GM12874 (cell line): ENCODE results near the gene FBXW8.

Experiments used
- CTCF ChIP-seq: IDR thresholded peaks from 2 replicates; pipeline ENCODE4 v1.5.1; 2011; ENCODE audit warnings: low read depth, mild to moderate bottlenecking, control low read depth, low read length, moderate library complexity; ENCODE audit not compliant: insufficient read depth

FBXW8 gene

GRCh38 chr12:116928504-116928903, 17.8 kb downstream of the FBXW8 start:
- no peak for TF ChIP-seq CTCF

GRCh38 chr12:116929885-116930284, 19.1 kb downstream of the FBXW8 start:
- no peak for TF ChIP-seq CTCF

- TF ChIP-seq CTCF = no peak
Measured at GRCh38 chr12:116931665-116932064, 20.9 kb downstream of the FBXW8 start.

- no peak for TF ChIP-seq CTCF
Measured at GRCh38 chr12:116933091-116933490, 22.3 kb downstream of the FBXW8 start.

- no peak for TF ChIP-seq CTCF
Measured at GRCh38 chr12:116933512-116934246, 22.9 kb downstream of the FBXW8 start.

- TF ChIP-seq CTCF = no peak
Measured at GRCh38 chr12:116934908-116935705, 24.4 kb downstream of the FBXW8 start.

GRCh38 chr12:116937640-116938039, 26.9 kb downstream of the FBXW8 start:
- TF ChIP-seq CTCF = no peak
